ENCODE data around the gene SH3TC2.

Gene SH3TC2

DNA sequence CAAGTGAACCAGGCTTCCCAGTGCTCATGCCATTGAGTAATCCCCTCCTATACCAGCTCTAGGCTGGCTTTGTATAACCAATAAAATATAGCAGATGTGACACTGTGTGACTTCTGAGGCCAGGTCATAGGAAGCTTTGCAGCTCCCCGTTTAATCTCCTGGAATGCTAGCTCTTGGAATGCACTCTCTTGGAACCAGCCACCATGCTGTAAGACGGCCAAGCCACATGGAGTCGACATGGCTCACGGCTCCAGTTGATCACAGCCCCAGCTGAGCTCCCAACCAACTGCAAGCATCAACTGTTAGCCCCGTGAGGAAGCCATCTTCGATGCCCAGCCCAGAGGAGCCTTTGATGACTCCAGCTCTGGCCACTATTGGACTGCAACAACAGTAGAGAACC, 74.5 kb downstream of the SH3TC2 start:
- Mint-ChIP-seq H3K27me3 (peaks cover 20% of the 10 kb centered on the region), H3K36me3 (ENCODE audit: low read depth) (no peaks in the 10 kb centered on the region), H3K4me3 (no peak overlapping the region), H3K9me3 (peaks cover 3% of the 10 kb centered on the region), H3K27ac (no peak overlapping the region), H3K4me1 (ENCODE audit: low read depth) (no peaks in the 10 kb centered on the region)

GRCh38 chr5:148986636-148987035, 76.2 kb downstream of the SH3TC2 start:
- Mint-ChIP-seq H3K4me3 (no peak overlapping the region), H3K27me3 (peaks cover 20% of the 10 kb centered on the region), H3K4me1 (ENCODE audit: low read depth) (no peaks in the 10 kb centered on the region), H3K9me3 (peaks cover 3% of the 10 kb centered on the region), H3K36me3 (ENCODE audit: low read depth) (no peaks in the 10 kb centered on the region), H3K27ac (no peak overlapping the region)

- peaks cover 20% of the 10 kb centered on the region for H3K27me3 Mint-ChIP-seq
- H3K4me3 Mint-ChIP-seq, result no peak overlapping the region
- no peaks in the 10 kb centered on the region for H3K36me3 Mint-ChIP-seq (ENCODE audit: low read depth)
- peaks cover 3% of the 10 kb centered on the region for H3K9me3 Mint-ChIP-seq
- H3K4me1 Mint-ChIP-seq (ENCODE audit: low read depth), result no peaks in the 10 kb centered on the region
- H3K27ac Mint-ChIP-seq, result no peak overlapping the region
Observed at GRCh38 chr5:148984345-148984744, 78.5 kb downstream of the SH3TC2 start.

- Mint-ChIP-seq H3K36me3 (ENCODE audit: low read depth) (no peaks in the 10 kb centered on the region), H3K27me3 (peaks cover 7% of the 10 kb centered on the region), H3K27ac (no peak overlapping the region), H3K9me3 (peaks cover 3% of the 10 kb centered on the region), H3K4me1 (ENCODE audit: low read depth) (no peaks in the 10 kb centered on the region), H3K4me3 (no peak overlapping the region)
Observed at GRCh38 chr5:148981353-148981752, 81.5 kb downstream of the SH3TC2 start.

DNA sequence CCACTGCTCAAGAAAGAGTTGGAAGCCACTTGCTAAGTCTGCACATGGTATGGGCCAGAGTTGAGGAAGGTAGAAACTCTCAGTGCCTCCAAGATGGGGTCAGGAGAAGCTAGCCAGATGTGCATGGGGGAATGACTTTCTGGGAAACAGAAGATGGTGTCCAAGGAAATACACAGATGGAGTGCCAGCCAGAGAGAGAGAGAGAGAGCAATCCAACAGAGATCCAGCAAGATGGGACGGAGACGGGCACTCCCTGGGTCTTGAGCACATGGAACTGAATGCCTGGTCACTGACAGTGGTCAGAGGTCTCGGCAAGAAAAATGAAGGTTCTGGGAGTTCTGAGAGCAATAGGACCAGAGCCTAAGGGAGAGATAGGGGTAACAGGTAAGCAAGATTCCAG, 82.1 kb downstream of the SH3TC2 start:
- no peak overlapping the region for H3K27ac Mint-ChIP-seq

DNA sequence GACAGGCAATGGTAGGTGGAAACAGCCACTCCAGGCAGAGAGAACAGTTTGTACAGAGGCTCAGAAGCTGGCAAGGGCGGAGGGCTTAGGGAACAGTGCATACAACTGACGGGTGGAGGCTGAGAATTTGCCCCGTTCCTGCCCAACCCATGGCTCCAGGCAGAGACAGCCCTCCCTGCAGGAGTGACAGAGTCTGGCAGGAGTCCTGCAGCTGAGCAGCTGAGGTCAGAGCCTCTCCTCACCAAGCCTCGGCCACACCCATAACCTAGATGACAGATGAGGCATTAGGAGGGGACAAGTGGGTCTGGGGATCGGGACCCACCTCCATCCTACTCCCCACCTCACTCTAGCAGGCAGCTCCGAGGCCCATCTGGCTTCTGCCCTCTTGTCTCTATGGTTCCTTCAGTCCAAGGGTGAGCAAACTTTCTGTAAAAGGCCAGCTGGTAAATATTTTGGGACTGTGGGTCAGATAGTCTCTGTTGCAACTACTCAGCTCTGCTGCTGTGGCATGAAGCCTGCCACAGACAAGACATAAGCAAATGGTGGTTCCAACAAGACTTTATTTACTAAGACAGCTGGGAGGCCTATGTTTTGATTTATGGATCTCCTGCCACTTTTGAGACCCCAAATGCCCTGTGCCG, 83.7 kb downstream of the SH3TC2 start:
- no peaks in the 10 kb centered on the region for H3K9me3 Mint-ChIP-seq
- no peak overlapping the region for H3K4me3 Mint-ChIP-seq
- no peaks in the 10 kb centered on the region for H3K4me1 Mint-ChIP-seq (ENCODE audit: low read depth)
- H3K27me3 Mint-ChIP-seq, result peaks cover under 1% of the 10 kb centered on the region
- H3K27ac Mint-ChIP-seq, result no peak overlapping the region
- H3K36me3 Mint-ChIP-seq (ENCODE audit: low read depth), result no peaks in the 10 kb centered on the region

More for the DNA sequence above, 82.1 kb downstream of the SH3TC2 start:
- H3K36me3 Mint-ChIP-seq (ENCODE audit: low read depth), result no peaks in the 10 kb centered on the region
- no peak overlapping the region for H3K4me3 Mint-ChIP-seq
- H3K4me1 Mint-ChIP-seq (ENCODE audit: low read depth), result no peaks in the 10 kb centered on the region
- H3K9me3 Mint-ChIP-seq, result peaks cover 3% of the 10 kb centered on the region
- peaks cover 4% of the 10 kb centered on the region for H3K27me3 Mint-ChIP-seq

GRCh38 chr5:148978370-148979082, 84.3 kb downstream of the SH3TC2 start:
- Mint-ChIP-seq H3K36me3 (ENCODE audit: low read depth) (no peaks in the 10 kb centered on the region), H3K4me1 (ENCODE audit: low read depth) (no peaks in the 10 kb centered on the region), H3K9me3 (no peaks in the 10 kb centered on the region), H3K27ac (no peak overlapping the region), H3K4me3 (no peak overlapping the region), H3K27me3 (peaks cover 5% of the 10 kb centered on the region)

GRCh38 chr5:148976569-148977381, 86.1 kb downstream of the SH3TC2 start:
- H3K27ac Mint-ChIP-seq, result no peak overlapping the region
- no peaks in the 10 kb centered on the region for H3K4me1 Mint-ChIP-seq (ENCODE audit: low read depth)
- peaks cover 12% of the 10 kb centered on the region for H3K27me3 Mint-ChIP-seq
- no peaks in the 10 kb centered on the region for H3K9me3 Mint-ChIP-seq
- no peaks in the 10 kb centered on the region for H3K36me3 Mint-ChIP-seq (ENCODE audit: low read depth)
- no peak overlapping the region for H3K4me3 Mint-ChIP-seq

GRCh38 chr5:148974642-148975327, 88.1 kb downstream of the SH3TC2 start:
- H3K9me3 Mint-ChIP-seq, result no peaks in the 10 kb centered on the region
- H3K4me3 Mint-ChIP-seq, result no peak overlapping the region
- no peak overlapping the region for H3K27ac Mint-ChIP-seq
- H3K4me1 Mint-ChIP-seq (ENCODE audit: low read depth), result no peaks in the 10 kb centered on the region
- H3K27me3 Mint-ChIP-seq, result peaks cover 12% of the 10 kb centered on the region
- no peaks in the 10 kb centered on the region for H3K36me3 Mint-ChIP-seq (ENCODE audit: low read depth)

- Mint-ChIP-seq H3K27me3 (peaks cover 12% of the 10 kb centered on the region), H3K4me3 (no peak overlapping the region), H3K4me1 (ENCODE audit: low read depth) (no peaks in the 10 kb centered on the region), H3K27ac (no peak overlapping the region), H3K36me3 (ENCODE audit: low read depth) (no peaks in the 10 kb centered on the region), H3K9me3 (no peaks in the 10 kb centered on the region)
Observed at GRCh38 chr5:148973455-148973854, 89.4 kb downstream of the SH3TC2 start.

GRCh38 chr5:148972974-148973374, 89.9 kb downstream of the SH3TC2 start:
- no peaks in the 10 kb centered on the region for H3K9me3 Mint-ChIP-seq
- H3K4me1 Mint-ChIP-seq (ENCODE audit: low read depth), result no peaks in the 10 kb centered on the region
- H3K27me3 Mint-ChIP-seq, result peaks cover 12% of the 10 kb centered on the region
- H3K27ac Mint-ChIP-seq, result no peak overlapping the region
- no peak overlapping the region for H3K4me3 Mint-ChIP-seq
- no peaks in the 10 kb centered on the region for H3K36me3 Mint-ChIP-seq (ENCODE audit: low read depth)

GRCh38 chr5:148972396-148972795, 90.5 kb downstream of the SH3TC2 start:
- Mint-ChIP-seq H3K27ac (no peak overlapping the region), H3K9me3 (no peaks in the 10 kb centered on the region), H3K4me1 (ENCODE audit: low read depth) (no peaks in the 10 kb centered on the region), H3K4me3 (no peak overlapping the region), H3K36me3 (ENCODE audit: low read depth) (no peaks in the 10 kb centered on the region), H3K27me3 (peaks cover 12% of the 10 kb centered on the region)

DNA sequence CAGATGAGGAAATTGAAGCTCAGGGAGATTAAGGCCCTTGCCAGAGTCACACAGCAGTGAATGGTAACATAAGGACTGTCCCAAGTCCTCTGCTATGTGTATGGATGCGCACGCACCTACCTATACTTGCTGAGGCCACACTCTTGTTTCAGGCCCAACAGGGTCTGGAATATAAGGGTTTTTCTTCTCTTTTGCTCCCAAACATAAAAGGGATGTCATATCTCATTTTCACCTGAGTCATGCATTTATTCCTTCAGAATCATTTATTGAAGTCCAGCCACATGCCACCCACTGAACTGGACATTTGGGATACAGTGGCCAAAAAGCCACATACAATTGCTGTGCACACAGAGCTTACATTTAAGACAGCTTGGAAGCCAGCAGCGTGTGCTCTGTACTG, 92.0 kb downstream of the SH3TC2 start:
- Mint-ChIP-seq H3K36me3 (ENCODE audit: low read depth) (no peaks in the 10 kb centered on the region), H3K4me3 (no peak overlapping the region), H3K27me3 (peaks cover 12% of the 10 kb centered on the region), H3K9me3 (no peaks in the 10 kb centered on the region), H3K4me1 (ENCODE audit: low read depth) (no peaks in the 10 kb centered on the region), H3K27ac (no peak overlapping the region)

- Mint-ChIP-seq H3K27ac (no peak overlapping the region), H3K36me3 (ENCODE audit: low read depth) (no peaks in the 10 kb centered on the region), H3K9me3 (no peaks in the 10 kb centered on the region), H3K4me1 (ENCODE audit: low read depth) (no peaks in the 10 kb centered on the region), H3K27me3 (peaks cover 12% of the 10 kb centered on the region), H3K4me3 (no peak overlapping the region)
Observed at GRCh38 chr5:148970228-148970627, 92.6 kb downstream of the SH3TC2 start.

DNA sequence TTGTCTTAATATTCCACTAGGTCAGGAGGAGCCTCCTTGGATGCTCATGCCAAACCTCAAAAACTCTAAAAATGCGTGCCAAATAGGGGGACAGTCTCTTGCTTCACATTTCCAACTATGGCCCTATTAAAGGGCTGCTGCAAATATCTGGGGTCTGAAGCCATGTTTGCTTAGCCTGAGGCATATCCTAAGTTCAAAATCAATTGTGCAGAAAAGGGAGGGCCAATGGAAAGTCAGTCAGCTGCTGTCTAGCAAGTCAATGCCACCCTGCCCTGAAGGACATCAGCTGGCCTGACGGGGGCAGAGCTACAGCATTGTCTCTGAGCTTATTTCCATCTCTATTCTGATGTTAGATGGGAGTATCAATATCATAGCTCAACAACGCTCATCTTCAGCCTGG, 93.6 kb downstream of the SH3TC2 start:
- no peaks in the 10 kb centered on the region for H3K4me1 Mint-ChIP-seq (ENCODE audit: low read depth)
- H3K27ac Mint-ChIP-seq, result no peak overlapping the region
- H3K36me3 Mint-ChIP-seq (ENCODE audit: low read depth), result no peaks in the 10 kb centered on the region
- no peak overlapping the region for H3K4me3 Mint-ChIP-seq
- H3K27me3 Mint-ChIP-seq, result peaks cover 12% of the 10 kb centered on the region
- H3K9me3 Mint-ChIP-seq, result no peaks in the 10 kb centered on the region

Measured in stimulated activated naive CD8-positive, alpha-beta T cell treated with anti-CD3 and anti-CD28 coated beads, Interleukin-15, Interleukin-2, amounts not matched to agents 100 ng/mL and 50 ng/mL, for 24 hours (primary cell).